Measurements from ENCODE around the gene GCG. TPM values are rescaled to one million over a fixed set of nuclear protein-coding genes. Genes with fewer than 3 reads are reported as not detected.

The GCG gene
- polyA plus RNA-seq, 1 donor (not counting 4 experiments of a cell fraction or from before 2014, with no cell fraction given): not detected

GRCh38 chr2:162116352-162116751 lies 35.7 kb downstream of the GCG start:
- no peak overlapping the region for H3K4me2 ChIP-seq (ENCODE audit: control insufficient read depth, extremely low read depth, insufficient read depth, low read depth, low read length)
- H3K4me1 ChIP-seq (ENCODE audit: control insufficient read depth, extremely low read depth, insufficient read depth, low read length): peaks cover 43% of the 10 kb centered on the region
- H3K27ac ChIP-seq (ENCODE audit: control insufficient read depth, insufficient read depth, low read length): no peak overlapping the region
- H3K36me3 ChIP-seq (ENCODE audit: control insufficient read depth in 2 of 2, extremely low read depth in 1 of 2, insufficient read depth in 2 of 2, low read length in 2 of 2): no peaks in the 10 kb centered on the region
- H2AFZ ChIP-seq (ENCODE audit: control insufficient read depth, low read length): no peak overlapping the region
- no peaks in the 10 kb centered on the region for H4K20me1 ChIP-seq (ENCODE audit: control insufficient read depth, extremely low read depth, insufficient read depth, low read length)
- no peaks in the 10 kb centered on the region for H3K9me1 ChIP-seq (ENCODE audit: control insufficient read depth, extremely low read depth, insufficient read depth, low read length)
- no peak overlapping the region for H3K4me3 ChIP-seq (ENCODE audit: control insufficient read depth in 2 of 3, extremely low read depth in 1 of 3, insufficient read depth in 2 of 3, low read depth in 1 of 3, low read length in 3 of 3)
- H3K79me2 ChIP-seq (ENCODE audit: control insufficient read depth, insufficient read depth, low read length): no peaks in the 10 kb centered on the region
- H3K9me3 ChIP-seq (ENCODE audit: control insufficient read depth, low read depth, low read length): no peaks in the 10 kb centered on the region
- TF ChIP-seq, protein P1, sequence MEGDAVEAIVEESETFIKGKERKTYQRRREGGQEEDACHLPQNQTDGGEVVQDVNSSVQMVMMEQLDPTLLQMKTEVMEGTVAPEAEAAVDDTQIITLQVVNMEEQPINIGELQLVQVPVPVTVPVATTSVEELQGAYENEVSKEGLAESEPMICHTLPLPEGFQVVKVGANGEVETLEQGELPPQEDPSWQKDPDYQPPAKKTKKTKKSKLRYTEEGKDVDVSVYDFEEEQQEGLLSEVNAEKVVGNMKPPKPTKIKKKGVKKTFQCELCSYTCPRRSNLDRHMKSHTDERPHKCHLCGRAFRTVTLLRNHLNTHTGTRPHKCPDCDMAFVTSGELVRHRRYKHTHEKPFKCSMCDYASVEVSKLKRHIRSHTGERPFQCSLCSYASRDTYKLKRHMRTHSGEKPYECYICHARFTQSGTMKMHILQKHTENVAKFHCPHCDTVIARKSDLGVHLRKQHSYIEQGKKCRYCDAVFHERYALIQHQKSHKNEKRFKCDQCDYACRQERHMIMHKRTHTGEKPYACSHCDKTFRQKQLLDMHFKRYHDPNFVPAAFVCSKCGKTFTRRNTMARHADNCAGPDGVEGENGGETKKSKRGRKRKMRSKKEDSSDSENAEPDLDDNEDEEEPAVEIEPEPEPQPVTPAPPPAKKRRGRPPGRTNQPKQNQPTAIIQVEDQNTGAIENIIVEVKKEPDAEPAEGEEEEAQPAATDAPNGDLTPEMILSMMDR (optimal IDR thresholded peaks at IDR 0.05 in 1 of 3, IDR thresholded peaks at IDR 0.05 in 1 of 3, conservative IDR thresholded peaks at IDR 0.05 in 1 of 3; ENCODE audit: extremely low read depth in 1 of 3, insufficient read depth in 2 of 3, low read length in 3 of 3): no peak
- no peak for TF ChIP-seq EZH2 (IDR thresholded peaks at IDR 0.05; ENCODE audit: low read length)
- dilution Hi-C loops (cut with MboI; ENCODE audit: extremely low pct_ligation_motif_present, low sequenced_read_pairs): no loop called here
- no peaks in the 10 kb centered on the region for H3K27me3 ChIP-seq (ENCODE audit: control insufficient read depth, extremely low read depth, insufficient read depth, low read length)
- H3K9ac ChIP-seq (ENCODE audit: control insufficient read depth, extremely low read depth, insufficient read depth, low read length): no peak overlapping the region
- peak; percentile 66 for FAIRE-seq
- no peak for DNase-seq (ENCODE audit: low read depth, low spot score)

- dilution Hi-C loops (cut with MboI; ENCODE audit: extremely low pct_ligation_motif_present, low sequenced_read_pairs): no loop called here
Observed at GRCh38 chr2:162115076-162115475, 37.0 kb downstream of the GCG start.

More at GRCh38 chr2:162115076-162115475, 37.0 kb downstream of the GCG start:
- no peaks in the 10 kb centered on the region for H3K79me2 ChIP-seq (ENCODE audit: control insufficient read depth, insufficient read depth, low read length)
- H3K9me1 ChIP-seq (ENCODE audit: control insufficient read depth, extremely low read depth, insufficient read depth, low read length): no peaks in the 10 kb centered on the region
- H3K4me3 ChIP-seq (ENCODE audit: control insufficient read depth in 2 of 3, extremely low read depth in 1 of 3, insufficient read depth in 2 of 3, low read depth in 1 of 3, low read length in 3 of 3): no peak overlapping the region
- H3K9ac ChIP-seq (ENCODE audit: control insufficient read depth, extremely low read depth, insufficient read depth, low read length): no peak overlapping the region
- H3K27me3 ChIP-seq (ENCODE audit: control insufficient read depth, extremely low read depth, insufficient read depth, low read length): no peaks in the 10 kb centered on the region
- no peaks in the 10 kb centered on the region for H4K20me1 ChIP-seq (ENCODE audit: control insufficient read depth, extremely low read depth, insufficient read depth, low read length)
- H2AFZ ChIP-seq (ENCODE audit: control insufficient read depth, low read length): no peak overlapping the region
- no peak overlapping the region for H3K27ac ChIP-seq (ENCODE audit: control insufficient read depth, insufficient read depth, low read length)
- no peaks in the 10 kb centered on the region for H3K9me3 ChIP-seq (ENCODE audit: control insufficient read depth, low read depth, low read length)
- no peaks in the 10 kb centered on the region for H3K36me3 ChIP-seq (ENCODE audit: control insufficient read depth in 2 of 2, extremely low read depth in 1 of 2, insufficient read depth in 2 of 2, low read length in 2 of 2)
- FAIRE-seq: no peak
- TF ChIP-seq EZH2 (IDR thresholded peaks at IDR 0.05; ENCODE audit: low read length): no peak
- TF ChIP-seq, protein P1 (optimal IDR thresholded peaks at IDR 0.05 in 1 of 3, IDR thresholded peaks at IDR 0.05 in 1 of 3, conservative IDR thresholded peaks at IDR 0.05 in 1 of 3; ENCODE audit: extremely low read depth in 1 of 3, insufficient read depth in 2 of 3, low read length in 3 of 3): no peak
- no peak overlapping the region for H3K4me2 ChIP-seq (ENCODE audit: control insufficient read depth, extremely low read depth, insufficient read depth, low read depth, low read length)
- DNase-seq (ENCODE audit: low read depth, low spot score): no peak
- H3K4me1 ChIP-seq (ENCODE audit: control insufficient read depth, extremely low read depth, insufficient read depth, low read length): peaks cover 43% of the 10 kb centered on the region

Measured in keratinocyte (primary cell).